Mammary epithelial cell (primary cell): ENCODE data around the gene TRIM54.

Source experiments
- CTCF ChIP-seq, 2 donors: IDR thresholded peaks in 1 of 2; conservative IDR thresholded peaks in 1 of 2; 2 replicates each; pipeline ENCODE4 v1.5.1; 2011 to 2012; ENCODE audit warnings: inconsistent platforms in 2 of 2, low read length in 2 of 2, mild to moderate bottlenecking in 2 of 2, control low read depth in 1 of 2, low read depth in 1 of 2; ENCODE audit not compliant: insufficient read depth in 1 of 2; ENCODE audit errors: extremely low read depth in 1 of 2
- EZH2 ChIP-seq: IDR thresholded peaks from 2 replicates; pipeline ENCODE4 v1.6.1; 2012; ENCODE audit warnings: low read length, inconsistent platforms, borderline replicate concordance

DNA sequence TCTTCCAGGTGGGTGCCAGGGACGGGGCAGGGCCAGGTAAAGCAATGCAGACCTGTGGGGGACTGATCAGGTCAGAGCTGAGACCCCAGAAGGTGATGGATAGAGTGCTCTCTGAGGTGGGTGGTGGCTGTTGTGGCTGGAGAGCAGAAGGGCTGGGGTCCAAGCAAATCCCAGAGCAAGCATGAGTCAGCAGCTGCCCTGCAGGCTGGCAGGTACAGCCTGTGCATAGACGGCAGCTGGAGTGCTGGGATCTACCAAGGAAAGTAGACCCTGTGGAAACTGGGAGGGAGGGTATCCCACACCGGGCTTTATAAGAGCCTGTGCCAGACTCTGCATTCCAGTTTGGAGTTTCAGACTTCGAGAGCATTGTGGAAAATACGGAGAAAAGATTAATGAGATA is 663 bp downstream of the TRIM54 start:
- TF ChIP-seq CTCF (conservative IDR thresholded peaks at IDR 0.05 in 1 of 2, IDR thresholded peaks at IDR 0.05 in 1 of 2; ENCODE audit: extremely low read depth in 1 of 2, insufficient read depth in 1 of 2, low read depth in 1 of 2, low read length in 2 of 2): no peak
- no peak for TF ChIP-seq EZH2
